GM20431 (cell line): ENCODE data around the gene GJA4.

Source experiments
- in situ Hi-C: fragments of 300-500 bp; cut with MseI, MboI; formaldehyde crosslinking; loops from one replicate; pipeline ENCODE4 v1.15.0; 2020; ENCODE audit warnings: low sequenced_read_pairs; ENCODE audit not compliant: unreplicated experiment

Gene GJA4

GRCh38 chr1:34827341-34827941, 34.6 kb downstream of the GJA4 start:
- in situ Hi-C loops, result no loop called here

- in situ Hi-C loops, result no loop called here
These were observed 35.8 kb downstream of the GJA4 start for GRCh38 chr1:34828611-34829010.

- in situ Hi-C loops, result no loop called here
These were observed 36.5 kb downstream of the GJA4 start for GRCh38 chr1:34829250-34829649.

- in situ Hi-C loops, result no loop called here
These were observed 39.0 kb downstream of the GJA4 start for GRCh38 chr1:34831721-34832246.

GRCh38 chr1:34833711-34834110, 40.9 kb downstream of the GJA4 start:
- in situ Hi-C loops, result no loop called here

- in situ Hi-C loops, result no loop called here
These were observed 46.9 kb downstream of the GJA4 start for GRCh38 chr1:34839526-34840305.

- in situ Hi-C loops, result no loop called here
These were observed 47.6 kb downstream of the GJA4 start for GRCh38 chr1:34840426-34840825.

GRCh38 chr1:34842073-34842472, 49.3 kb downstream of the GJA4 start:
- in situ Hi-C loops, result no loop called here

- in situ Hi-C loops, result no loop called here
These were observed 50.2 kb downstream of the GJA4 start for GRCh38 chr1:34842952-34843371.

GRCh38 chr1:34843392-34844251, 50.8 kb downstream of the GJA4 start:
- in situ Hi-C loops, result no loop called here

GRCh38 chr1:34844252-34844634, 51.4 kb downstream of the GJA4 start:
- in situ Hi-C loops, result no loop called here
